AG04449 (cell line): ENCODE data around the gene NUTM1.

Experiments used
- CTCF ChIA-PET: fragments of 350-600 bp; formaldehyde crosslinking; extraction: SDS; loops from one replicate; lab custom pipeline; 2021; ENCODE audit warnings: antibody characterized with exemption; lab: Yijun Ruan, JAX
- POLR2A ChIA-PET: fragments of 400-600, 350-600 bp; formaldehyde crosslinking; extraction: SDS; loops from one replicate; lab custom pipeline; 2020; ENCODE audit warnings: antibody characterized with exemption, inconsistent platforms; lab: Yijun Ruan, JAX
- DNase-seq: peaks from one replicate; pipeline ENCODE4 v3.0.0-alpha.2; 2010; ENCODE audit warnings: low read depth, low spot score
- H3K4me3 ChIP-seq: 2 replicates; pipeline ENCODE4 v1.5.1; 2011; ENCODE audit warnings: low read depth, mild to moderate bottlenecking, control low read depth, low read length
- TF ChIP-seq, protein P1 (sequence below): IDR thresholded peaks from one replicate; pipeline ENCODE4 v1.5.1; 2011; ENCODE audit warnings: mild to moderate bottlenecking, moderate library complexity, low read length, control low read depth, inconsistent platforms; ENCODE audit not compliant: insufficient read depth; ENCODE audit errors: missing control alignments

NUTM1 gene

GRCh38 chr15:34342737-34343575, at the start of gene NUTM1, which contains the start of gene NOP10:
NUTM1 (plus strand) TSS chr15:34343315; CDS start chr15:34343697, 382 bp downstream.
NOP10 (minus strand) TSS chr15:34343136; CDS start chr15:34343073, 63 bp downstream.
- peak within 1 kb of the TSS; percentile 99 for H3K4me3 ChIP-seq
- TF ChIP-seq, protein P1, sequence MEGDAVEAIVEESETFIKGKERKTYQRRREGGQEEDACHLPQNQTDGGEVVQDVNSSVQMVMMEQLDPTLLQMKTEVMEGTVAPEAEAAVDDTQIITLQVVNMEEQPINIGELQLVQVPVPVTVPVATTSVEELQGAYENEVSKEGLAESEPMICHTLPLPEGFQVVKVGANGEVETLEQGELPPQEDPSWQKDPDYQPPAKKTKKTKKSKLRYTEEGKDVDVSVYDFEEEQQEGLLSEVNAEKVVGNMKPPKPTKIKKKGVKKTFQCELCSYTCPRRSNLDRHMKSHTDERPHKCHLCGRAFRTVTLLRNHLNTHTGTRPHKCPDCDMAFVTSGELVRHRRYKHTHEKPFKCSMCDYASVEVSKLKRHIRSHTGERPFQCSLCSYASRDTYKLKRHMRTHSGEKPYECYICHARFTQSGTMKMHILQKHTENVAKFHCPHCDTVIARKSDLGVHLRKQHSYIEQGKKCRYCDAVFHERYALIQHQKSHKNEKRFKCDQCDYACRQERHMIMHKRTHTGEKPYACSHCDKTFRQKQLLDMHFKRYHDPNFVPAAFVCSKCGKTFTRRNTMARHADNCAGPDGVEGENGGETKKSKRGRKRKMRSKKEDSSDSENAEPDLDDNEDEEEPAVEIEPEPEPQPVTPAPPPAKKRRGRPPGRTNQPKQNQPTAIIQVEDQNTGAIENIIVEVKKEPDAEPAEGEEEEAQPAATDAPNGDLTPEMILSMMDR, result peak; percentile 95
- POLR2A ChIA-PET, result interaction anchor here (0.6 to 1.7 kb wide), 6 partner anchors 8 to 646 kb away, joined by 3 to 6 read pairs (median 4); partner anchors contain the start of gene GOLGA8B
- no peak for DNase-seq
- CTCF ChIA-PET, result interaction anchor here (0.7 to 2.5 kb wide), 23 partner anchors 9 to 282 kb away, joined by 3 to 29 read pairs (median 4); partner anchors contain the start of genes EMC4 and LPCAT4

- ChIA-PET CTCF (interaction anchor here (1.3 to 1.4 kb wide), 4 partner anchors 11 to 86 kb away, joined by 3 to 5 read pairs (median 3); partner anchors contain the start of gene LPCAT4), POLR2A (interaction anchor here (0.5 to 0.8 kb wide), 2 partner anchors 11 to 41 kb away, joined by 3 to 4 read pairs; partner anchors contain the start of gene SLC12A6)
- DNase-seq, result no peak
- TF ChIP-seq, protein P1, result no peak
- H3K4me3 ChIP-seq, result no peak overlapping the region
These were observed 46.1 kb upstream of the NUTM1 start for GRCh38 chr15:34297059-34297458.

- DNase-seq, result no peak
- ChIA-PET CTCF (no interaction called here), POLR2A (no interaction called here)
- H3K4me3 ChIP-seq, result no peak overlapping the region
- TF ChIP-seq, protein P1, result no peak
These were observed 42.1 kb upstream of the NUTM1 start for GRCh38 chr15:34301058-34301457.

DNA sequence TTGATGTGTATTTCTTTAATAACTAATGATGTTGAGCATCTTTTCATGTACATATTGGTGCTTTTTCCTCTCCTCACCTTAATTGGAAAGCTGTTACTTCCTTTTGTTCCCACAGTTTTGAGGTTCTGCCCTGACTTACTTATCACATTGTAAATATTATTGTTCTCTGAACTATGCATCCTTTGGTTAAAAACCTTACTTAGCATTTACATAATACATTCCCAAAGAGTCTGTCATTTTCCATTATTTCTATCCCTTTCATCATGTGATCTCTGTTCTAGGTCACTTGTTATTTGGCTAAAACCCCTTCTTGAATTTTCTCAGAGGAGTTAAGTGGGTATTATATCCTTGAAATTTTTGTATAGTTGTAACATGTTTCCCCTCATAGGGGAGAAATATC, 38.5 kb upstream of the NUTM1 start:
- TF ChIP-seq, protein P1, result no peak
- no peak overlapping the region for H3K4me3 ChIP-seq
- peak; percentile 45 for DNase-seq
- POLR2A ChIA-PET, result interaction anchor here (0.8 kb wide), 1 partner anchor 9 kb away, joined by 3 read pairs; no protein-coding TSS in a partner anchor
- CTCF ChIA-PET, result interaction anchor here (1.1 kb wide), 2 partner anchors 9 to 64 kb away, joined by 3 to 4 read pairs; no protein-coding TSS in a partner anchor

DNA sequence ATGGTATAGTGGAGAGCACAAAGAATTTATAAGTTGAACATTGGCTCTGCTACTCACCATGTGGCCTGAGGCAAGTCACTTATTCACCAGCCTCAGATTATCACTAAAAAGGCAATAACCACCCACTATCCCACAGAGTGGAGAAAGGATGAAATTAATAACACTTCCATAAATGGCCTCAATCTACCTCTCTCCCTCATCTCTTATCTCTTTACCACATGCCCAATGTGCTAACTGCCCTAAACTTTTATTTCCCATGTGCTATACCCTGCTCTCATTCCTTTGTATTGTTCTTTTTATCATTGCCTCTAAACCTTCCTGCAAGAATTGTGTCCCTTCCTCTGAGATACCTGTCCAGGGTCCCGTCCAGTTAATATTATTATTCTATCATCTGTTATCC, 31.6 kb upstream of the NUTM1 start:
- DNase-seq, result no peak
- TF ChIP-seq, protein P1, result no peak
- POLR2A ChIA-PET, result no interaction called here
- H3K4me3 ChIP-seq, result no peak overlapping the region
- CTCF ChIA-PET, result no interaction called here
